Fibroblast of the aortic adventitia (primary cell): ENCODE results near the gene APPBP2. TPM values are rescaled to one million over a fixed set of nuclear protein-coding genes. Genes with fewer than 3 reads are reported as not detected.

ENCODE experiments used
- DNase-seq: peaks from one replicate; pipeline ENCODE4 v3.0.0-alpha.2; 2010; ENCODE audit warnings: low read depth
- H3K4me3 ChIP-seq: 2 replicates; pipeline ENCODE4 v1.5.1; 2011; ENCODE audit warnings: low read depth, mild to moderate bottlenecking, control low read depth, low read length, moderate library complexity
- total RNA-seq: library from RNA; depleted of rRNA; stranded (reverse); fragments of >200 nt; gene quantifications from 2 replicates; pipeline ENCODE4 v1.2.3, GENCODE V29; 2012; ENCODE audit warnings: low replicate concordance
- TF ChIP-seq, protein P1 (sequence below): IDR thresholded peaks from 2 replicates; pipeline ENCODE4 v1.5.1; 2011; ENCODE audit warnings: mild to moderate bottlenecking, low read length, control low read depth, inconsistent platforms; ENCODE audit not compliant: insufficient read depth

The APPBP2 gene
- total RNA-seq, 1 donor, result 44.6 TPM

GRCh38 chr17:60416368-60416925 is 109.6 kb downstream of the APPBP2 start:
- peak; percentile 74 for DNase-seq
- TF ChIP-seq, protein P1, sequence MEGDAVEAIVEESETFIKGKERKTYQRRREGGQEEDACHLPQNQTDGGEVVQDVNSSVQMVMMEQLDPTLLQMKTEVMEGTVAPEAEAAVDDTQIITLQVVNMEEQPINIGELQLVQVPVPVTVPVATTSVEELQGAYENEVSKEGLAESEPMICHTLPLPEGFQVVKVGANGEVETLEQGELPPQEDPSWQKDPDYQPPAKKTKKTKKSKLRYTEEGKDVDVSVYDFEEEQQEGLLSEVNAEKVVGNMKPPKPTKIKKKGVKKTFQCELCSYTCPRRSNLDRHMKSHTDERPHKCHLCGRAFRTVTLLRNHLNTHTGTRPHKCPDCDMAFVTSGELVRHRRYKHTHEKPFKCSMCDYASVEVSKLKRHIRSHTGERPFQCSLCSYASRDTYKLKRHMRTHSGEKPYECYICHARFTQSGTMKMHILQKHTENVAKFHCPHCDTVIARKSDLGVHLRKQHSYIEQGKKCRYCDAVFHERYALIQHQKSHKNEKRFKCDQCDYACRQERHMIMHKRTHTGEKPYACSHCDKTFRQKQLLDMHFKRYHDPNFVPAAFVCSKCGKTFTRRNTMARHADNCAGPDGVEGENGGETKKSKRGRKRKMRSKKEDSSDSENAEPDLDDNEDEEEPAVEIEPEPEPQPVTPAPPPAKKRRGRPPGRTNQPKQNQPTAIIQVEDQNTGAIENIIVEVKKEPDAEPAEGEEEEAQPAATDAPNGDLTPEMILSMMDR, result no peak
- no peak overlapping the region for H3K4me3 ChIP-seq

- no peak overlapping the region for H3K4me3 ChIP-seq
- TF ChIP-seq, protein P1, result no peak
- no peak for DNase-seq
Observed at GRCh38 chr17:60415146-60415545, 110.9 kb downstream of the APPBP2 start.

GRCh38 chr17:60412701-60413100 is 113.3 kb downstream of the APPBP2 start:
- TF ChIP-seq, protein P1, result no peak
- no peak for DNase-seq
- H3K4me3 ChIP-seq, result no peak overlapping the region

- DNase-seq, result no peak
- no peak overlapping the region for H3K4me3 ChIP-seq
- TF ChIP-seq, protein P1, result no peak
Observed at GRCh38 chr17:60410001-60410400, 116.0 kb downstream of the APPBP2 start.

DNA sequence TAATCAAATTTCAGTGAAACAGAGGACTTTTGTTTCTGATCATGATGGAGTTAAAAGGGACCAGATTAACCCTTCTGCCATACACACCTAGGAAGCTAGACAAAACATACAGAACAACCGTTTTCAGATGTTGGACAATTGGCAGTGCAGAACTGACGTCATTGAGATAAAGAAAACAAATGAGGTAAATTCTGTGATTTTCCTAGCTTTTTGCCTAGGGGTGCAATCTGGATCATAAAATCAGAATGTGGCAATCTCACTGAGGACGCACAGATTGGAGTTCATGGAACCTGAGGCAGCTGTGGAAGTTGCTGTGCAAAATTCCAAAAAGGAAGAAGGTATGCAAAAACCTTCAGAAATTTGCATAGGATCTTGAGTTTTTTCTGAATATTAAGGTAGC is 119.2 kb downstream of the APPBP2 start:
- no peak overlapping the region for H3K4me3 ChIP-seq
- no peak for DNase-seq
- TF ChIP-seq, protein P1, result no peak

GRCh38 chr17:60403962-60404361 is 122.1 kb downstream of the APPBP2 start:
- no peak overlapping the region for H3K4me3 ChIP-seq
- DNase-seq, result no peak
- TF ChIP-seq, protein P1, result no peak

- no peak for DNase-seq
- no peak overlapping the region for H3K4me3 ChIP-seq
- TF ChIP-seq, protein P1, result no peak
Observed at GRCh38 chr17:60403523-60403810, 122.6 kb downstream of the APPBP2 start.
